ENCODE data around the gene KDM8.
"Not testable (repeated sequence)": the region's sequence is repeated elsewhere in the genome, so short reads cannot be mapped to it uniquely, and the experiment has no call there.

Gene KDM8

GRCh38 chr16:27190316-27190871 lies 12.9 kb upstream of the KDM8 start:
- no peak for DNase-seq

GRCh38 chr16:27191352-27191924 lies 11.9 kb upstream of the KDM8 start:
- no peak for DNase-seq

- DNase-seq, result no peak
Observed at GRCh38 chr16:27193300-27193990, 9.9 kb upstream of the KDM8 start.

GRCh38 chr16:27195076-27195741 lies 8.1 kb upstream of the KDM8 start:
- no peak for DNase-seq

- no peak for DNase-seq
Observed at GRCh38 chr16:27195941-27196595, 7.3 kb upstream of the KDM8 start.

GRCh38 chr16:27197004-27197403 lies 6.3 kb upstream of the KDM8 start:
- DNase-seq, result no peak

- no peak for DNase-seq
Observed at GRCh38 chr16:27198451-27199234, 4.7 kb upstream of the KDM8 start.

- DNase-seq, result no peak
Observed at GRCh38 chr16:27199235-27199586, 4.1 kb upstream of the KDM8 start.

GRCh38 chr16:27199736-27200135 lies 3.6 kb upstream of the KDM8 start:
- DNase-seq, result no peak

- DNase-seq, result not testable (repeated sequence)
Observed at GRCh38 chr16:27200914-27201313, 2.4 kb upstream of the KDM8 start.

- no peak for DNase-seq
Observed at GRCh38 chr16:27202923-27203506, 311 bp upstream of the KDM8 start.

GRCh38 chr16:27204312-27204915 lies 1.1 kb downstream of the KDM8 start:
- DNase-seq, result no peak

- no peak for DNase-seq
Observed at GRCh38 chr16:27205423-27206065, 2.2 kb downstream of the KDM8 start.

- DNase-seq, result not testable (repeated sequence)
Observed at GRCh38 chr16:27207121-27207520, 3.8 kb downstream of the KDM8 start.

GRCh38 chr16:27208081-27208680 lies 4.9 kb downstream of the KDM8 start:
- no peak for DNase-seq

GRCh38 chr16:27208796-27209195 lies 5.5 kb downstream of the KDM8 start:
- DNase-seq, result no peak

GRCh38 chr16:27209591-27209990 lies 6.3 kb downstream of the KDM8 start:
- no peak for DNase-seq

- DNase-seq, result no peak
Observed at GRCh38 chr16:27210174-27210573, 6.8 kb downstream of the KDM8 start.

- no peak for DNase-seq
Observed at GRCh38 chr16:27211026-27211425, 7.7 kb downstream of the KDM8 start.
